BJ (cell line): ENCODE results near the gene ATOSB. TPM values are rescaled to one million over a fixed set of nuclear protein-coding genes. Genes with fewer than 3 reads are reported as not detected.

Experiments used
- CTCF ChIA-PET: fragments of 350-600 bp; formaldehyde crosslinking; extraction: SDS; loops from one replicate; lab custom pipeline; 2021; ENCODE audit warnings: antibody characterized with exemption, inconsistent platforms; lab: Yijun Ruan, JAX
- POLR2A ChIA-PET: fragments of 300-600 bp; sonication (Branson Sonifier 250); formaldehyde crosslinking; extraction: SDS; loops from one replicate; lab custom pipeline; 2021; ENCODE audit warnings: antibody characterized with exemption; lab: Charles Lee
- DNase-seq: peaks from one replicate; pipeline ENCODE4 v3.0.0-alpha.2; 2011; ENCODE audit warnings: low read depth
- H3K27me3 ChIP-seq: 2 replicates; pipeline ENCODE4 v1.6.0; 2011; ENCODE audit warnings: low read length; ENCODE audit not compliant: control insufficient read depth, insufficient read depth
- H3K36me3 ChIP-seq: 2 replicates; pipeline ENCODE4 v1.5.1; 2011; ENCODE audit warnings: low read length; ENCODE audit not compliant: control insufficient read depth, insufficient read depth
- H3K4me3 ChIP-seq: 2 replicates; pipeline ENCODE4 v1.5.1; 2011; ENCODE audit warnings: low read depth, mild to moderate bottlenecking, control low read depth, low read length
- CTCF ChIP-seq: IDR thresholded peaks from 2 replicates; pipeline ENCODE4 v1.5.1; 2011; ENCODE audit warnings: low read depth, mild to moderate bottlenecking, control low read depth, inconsistent platforms, low read length, moderate library complexity; ENCODE audit not compliant: insufficient read depth
- polyA plus RNA-seq: library from polyadenylated mRNA; depleted of rRNA; stranded (reverse); fragments of >200 nt; gene quantifications from 2 replicates; pipeline ENCODE4 v1.2.3, GENCODE V29; 2011

ATOSB gene
- polyA plus RNA-seq, 1 experiment = 51.0 TPM

- no peak for TF ChIP-seq CTCF
- Histone ChIP-seq H3K4me3 (no peak overlapping the region), H3K36me3 (no peaks in the 10 kb centered on the region), H3K27me3 (peaks cover 2% of the 10 kb centered on the region; the same call in 1 of the 2 replicates)
- CTCF ChIA-PET = no interaction called here
- no peak for DNase-seq
- POLR2A ChIA-PET = no interaction called here
Measured at GRCh38 chr9:35142037-35142436, 26.4 kb upstream of the ATOSB start.

- POLR2A ChIA-PET = no interaction called here
- peaks cover 2% of the 10 kb centered on the region; the same call in 1 of the 2 replicates for H3K27me3 ChIP-seq
- no peaks in the 10 kb centered on the region for H3K36me3 ChIP-seq
- TF ChIP-seq CTCF = no peak
- no peak overlapping the region for H3K4me3 ChIP-seq
- CTCF ChIA-PET = no interaction called here
- no peak for DNase-seq
Measured at GRCh38 chr9:35140093-35140492, 24.4 kb upstream of the ATOSB start.

GRCh38 chr9:35136866-35137265, 21.2 kb upstream of the ATOSB start:
- no peaks in the 10 kb centered on the region for H3K36me3 ChIP-seq
- no peak for DNase-seq
- CTCF ChIA-PET = no interaction called here
- H3K27me3 ChIP-seq = peaks cover 2% of the 10 kb centered on the region; the same call in 1 of the 2 replicates
- no peak overlapping the region for H3K4me3 ChIP-seq
- POLR2A ChIA-PET = no interaction called here
- TF ChIP-seq CTCF = no peak

- TF ChIP-seq CTCF = no peak
- Histone ChIP-seq H3K4me3 (no peak overlapping the region), H3K36me3 (no peaks in the 10 kb centered on the region), H3K27me3 (peaks cover 2% of the 10 kb centered on the region; the same call in 1 of the 2 replicates)
- POLR2A ChIA-PET = no interaction called here
- CTCF ChIA-PET = interaction anchor here (0.6 kb wide), 1 partner anchor 608 kb away, joined by 3 read pairs; no protein-coding TSS in a partner anchor
- no peak for DNase-seq
Measured at GRCh38 chr9:35135988-35136387, 20.3 kb upstream of the ATOSB start.

- TF ChIP-seq CTCF = no peak
- CTCF ChIA-PET = interaction anchor here (0.9 to 2.1 kb wide), 2 partner anchors 17 to 26 kb away, joined by 3 to 7 read pairs; no protein-coding TSS in a partner anchor
- POLR2A ChIA-PET = no interaction called here
- H3K36me3 ChIP-seq = no peaks in the 10 kb centered on the region
- no peak overlapping the region for H3K4me3 ChIP-seq
- no peak for DNase-seq
- peaks cover 2% of the 10 kb centered on the region; the same call in 1 of the 2 replicates for H3K27me3 ChIP-seq
Measured at GRCh38 chr9:35134920-35135319, 19.3 kb upstream of the ATOSB start.
